Glomerular visceral epithelial cell (primary cell): ENCODE results near the gene UNC5C.

Experiments
- DNase-seq: peaks from one replicate; pipeline ENCODE4 v3.0.0-alpha.2; 2016; ENCODE audit errors: extremely low spot score

Gene UNC5C

GRCh38 chr4:95522682-95523530 is 25.9 kb downstream of the UNC5C start:
- DNase-seq = no peak

- no peak for DNase-seq
These were observed 31.0 kb downstream of the UNC5C start for GRCh38 chr4:95517576-95518345.

- no peak for DNase-seq
These were observed 32.2 kb downstream of the UNC5C start for GRCh38 chr4:95516528-95517017.

- DNase-seq = no peak
These were observed 33.2 kb downstream of the UNC5C start for GRCh38 chr4:95515589-95515988.

- DNase-seq = no peak
These were observed 35.8 kb downstream of the UNC5C start for GRCh38 chr4:95513022-95513421.

GRCh38 chr4:95511477-95511876 is 37.3 kb downstream of the UNC5C start:
- no peak for DNase-seq

- no peak for DNase-seq
These were observed 37.9 kb downstream of the UNC5C start for GRCh38 chr4:95510877-95511276.

- peak; percentile 28 for DNase-seq
These were observed 38.6 kb downstream of the UNC5C start for GRCh38 chr4:95510145-95510544.

GRCh38 chr4:95508421-95508820 is 40.4 kb downstream of the UNC5C start:
- DNase-seq = no peak

- no peak for DNase-seq
These were observed 41.2 kb downstream of the UNC5C start for GRCh38 chr4:95507561-95507960.

GRCh38 chr4:95507147-95507546 is 41.6 kb downstream of the UNC5C start:
- no peak for DNase-seq

- DNase-seq = peak; percentile 33
These were observed 42.5 kb downstream of the UNC5C start for GRCh38 chr4:95506264-95506663.

GRCh38 chr4:95505799-95506198 is 43.0 kb downstream of the UNC5C start:
- DNase-seq = no peak

- no peak for DNase-seq
These were observed 43.6 kb downstream of the UNC5C start for GRCh38 chr4:95505151-95505550.

GRCh38 chr4:95504501-95504900 is 44.3 kb downstream of the UNC5C start:
- no peak for DNase-seq

GRCh38 chr4:95500361-95500760 is 48.4 kb downstream of the UNC5C start:
- no peak for DNase-seq

GRCh38 chr4:95499291-95499696 is 49.5 kb downstream of the UNC5C start:
- no peak for DNase-seq

- no peak for DNase-seq
These were observed 54.6 kb downstream of the UNC5C start for GRCh38 chr4:95494186-95494585.

- no peak for DNase-seq
These were observed 70.1 kb downstream of the UNC5C start for GRCh38 chr4:95478679-95479078.

- no peak for DNase-seq
These were observed 72.7 kb downstream of the UNC5C start for GRCh38 chr4:95476121-95476520.

- DNase-seq = no peak
These were observed 76.2 kb downstream of the UNC5C start for GRCh38 chr4:95472534-95472933.

GRCh38 chr4:95470622-95471021 is 78.2 kb downstream of the UNC5C start:
- DNase-seq = no peak

- no peak for DNase-seq
These were observed 79.2 kb downstream of the UNC5C start for GRCh38 chr4:95469617-95470016.
